Retinal pigment epithelial cell (primary cell): Measurements from ENCODE around the gene COQ3.
A peak's percentile ranks its signal among the peaks of the same experiment; 100 is the strongest.

ENCODE experiments used
- DNase-seq: peaks from one replicate; pipeline ENCODE4 v3.0.0-alpha.2; 2010; ENCODE audit warnings: low read depth
- H3K4me3 ChIP-seq: 2 replicates; pipeline ENCODE4 v1.5.1; 2011; ENCODE audit warnings: mild to moderate bottlenecking, low read length, control low read depth, moderate library complexity
- TF ChIP-seq, protein P1 (sequence below): conservative IDR thresholded peaks from 2 replicates; pipeline ENCODE4 v1.5.1; 2011; ENCODE audit warnings: low read depth, low read length, control low read depth, inconsistent platforms

Gene COQ3

DNA sequence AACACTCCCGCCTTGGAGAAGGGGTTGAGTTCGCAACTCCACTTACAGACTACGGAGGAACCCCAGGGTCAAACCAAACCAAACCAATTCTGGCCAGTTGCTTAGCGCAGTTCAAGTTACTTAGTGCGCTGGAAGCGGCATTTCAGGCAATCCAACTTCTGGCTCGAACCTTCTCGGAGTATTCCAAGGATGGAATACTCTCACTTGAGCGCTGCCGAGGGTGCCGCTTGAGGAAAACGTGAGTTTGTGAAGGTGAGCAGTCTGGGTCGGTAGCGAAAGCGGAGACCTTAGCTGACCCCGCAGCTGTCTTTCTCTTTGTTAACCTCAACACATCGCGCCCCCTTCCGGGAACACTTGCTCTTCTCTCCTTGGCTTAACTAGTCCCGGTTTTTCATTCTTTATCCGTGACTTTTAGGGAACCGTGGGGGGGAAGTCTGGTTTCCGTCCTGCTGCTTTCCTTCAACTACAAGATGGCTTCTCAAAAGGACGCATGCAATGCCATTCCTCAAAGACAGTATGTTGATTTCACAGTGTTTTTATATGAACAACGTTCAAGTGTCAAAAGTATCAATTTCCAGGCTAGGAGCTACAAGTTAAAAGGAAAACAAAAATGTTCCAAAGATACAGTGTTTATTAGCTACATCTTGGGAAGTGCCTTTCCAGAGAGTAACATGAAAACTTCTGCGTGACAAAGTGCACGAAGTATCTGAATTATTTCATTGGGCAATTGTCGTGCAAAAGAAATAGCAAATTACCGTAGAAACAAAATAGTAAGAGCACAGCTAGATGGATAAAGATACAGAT lies 31.9 kb upstream of the COQ3 start:
- peak overlapping the region; percentile 99 for H3K4me3 ChIP-seq
- DNase-seq = peak; percentile 39
- TF ChIP-seq, protein P1, sequence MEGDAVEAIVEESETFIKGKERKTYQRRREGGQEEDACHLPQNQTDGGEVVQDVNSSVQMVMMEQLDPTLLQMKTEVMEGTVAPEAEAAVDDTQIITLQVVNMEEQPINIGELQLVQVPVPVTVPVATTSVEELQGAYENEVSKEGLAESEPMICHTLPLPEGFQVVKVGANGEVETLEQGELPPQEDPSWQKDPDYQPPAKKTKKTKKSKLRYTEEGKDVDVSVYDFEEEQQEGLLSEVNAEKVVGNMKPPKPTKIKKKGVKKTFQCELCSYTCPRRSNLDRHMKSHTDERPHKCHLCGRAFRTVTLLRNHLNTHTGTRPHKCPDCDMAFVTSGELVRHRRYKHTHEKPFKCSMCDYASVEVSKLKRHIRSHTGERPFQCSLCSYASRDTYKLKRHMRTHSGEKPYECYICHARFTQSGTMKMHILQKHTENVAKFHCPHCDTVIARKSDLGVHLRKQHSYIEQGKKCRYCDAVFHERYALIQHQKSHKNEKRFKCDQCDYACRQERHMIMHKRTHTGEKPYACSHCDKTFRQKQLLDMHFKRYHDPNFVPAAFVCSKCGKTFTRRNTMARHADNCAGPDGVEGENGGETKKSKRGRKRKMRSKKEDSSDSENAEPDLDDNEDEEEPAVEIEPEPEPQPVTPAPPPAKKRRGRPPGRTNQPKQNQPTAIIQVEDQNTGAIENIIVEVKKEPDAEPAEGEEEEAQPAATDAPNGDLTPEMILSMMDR = peak; percentile 49

DNA sequence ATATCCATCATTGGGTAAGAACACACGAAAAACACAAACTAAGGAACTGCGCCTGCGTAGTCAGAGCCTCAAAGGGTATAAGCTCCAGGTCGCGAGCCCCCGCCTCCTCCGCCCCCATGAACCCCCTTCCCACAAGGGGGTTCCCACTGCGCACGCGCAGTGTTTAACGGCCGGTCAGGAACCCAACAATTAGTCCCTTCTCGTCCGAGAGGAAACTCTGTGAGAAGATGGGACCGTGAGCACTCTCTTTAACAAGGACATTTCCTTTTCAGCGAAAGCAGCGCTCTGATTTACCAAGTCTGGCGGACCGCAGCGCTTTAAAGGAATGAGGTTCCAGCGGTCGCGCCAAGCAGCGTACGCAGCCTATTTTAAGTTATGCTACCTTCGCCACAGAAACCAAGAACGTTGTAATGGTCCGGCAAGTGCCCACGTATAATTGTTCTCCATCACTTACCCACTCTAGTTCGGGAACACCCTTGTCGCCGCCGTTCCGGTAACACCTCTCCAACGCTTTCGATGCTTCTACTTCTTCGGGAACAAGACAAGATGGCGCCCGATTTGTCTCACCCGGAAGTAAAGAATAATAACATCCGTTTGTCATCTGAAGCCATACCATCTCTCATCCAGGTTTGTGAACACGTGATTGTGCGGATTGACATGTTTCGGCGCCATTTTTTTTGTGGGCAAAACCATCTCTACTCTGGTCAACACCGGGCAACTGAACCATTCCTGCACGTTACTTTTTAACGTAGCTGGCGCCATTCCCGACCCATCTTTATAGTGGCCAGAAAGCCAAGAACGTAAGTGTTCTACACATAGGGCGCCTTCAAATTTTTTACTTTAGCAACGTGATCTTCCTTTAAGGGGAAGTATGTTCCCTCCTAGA lies 31.0 kb upstream of the COQ3 start, which contains the start of gene PNISR:
PNISR (minus strand) TSS at position 548 of the 886 bp plus-strand sequence. CDS start 10,649 bp downstream, outside the sequence.
- DNase-seq = peak; percentile 98
- TF ChIP-seq, protein P1 = no peak
- peak within 1 kb of the TSS; percentile 99 for H3K4me3 ChIP-seq

DNA sequence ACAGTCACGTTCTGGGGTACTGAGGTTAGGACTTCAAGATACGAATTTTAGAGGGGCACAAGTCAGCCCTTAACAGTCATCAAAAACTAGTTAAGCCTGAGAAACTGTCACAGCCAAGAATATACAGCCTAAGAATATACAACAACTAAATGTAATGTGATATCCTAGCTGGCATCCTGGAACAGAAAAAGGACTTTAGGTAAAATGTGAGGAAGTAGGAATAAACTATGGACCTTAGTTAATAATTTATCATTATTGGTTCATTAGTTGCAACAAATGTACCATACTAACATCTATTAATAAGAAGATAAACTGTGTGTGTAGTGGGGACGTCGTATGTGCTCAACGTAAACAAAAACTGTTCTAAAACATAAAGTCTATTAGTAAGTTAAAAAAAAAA lies 30.0 kb upstream of the COQ3 start:
- TF ChIP-seq, protein P1 = no peak
- peak overlapping the region; percentile 99 for H3K4me3 ChIP-seq
- no peak for DNase-seq

DNA sequence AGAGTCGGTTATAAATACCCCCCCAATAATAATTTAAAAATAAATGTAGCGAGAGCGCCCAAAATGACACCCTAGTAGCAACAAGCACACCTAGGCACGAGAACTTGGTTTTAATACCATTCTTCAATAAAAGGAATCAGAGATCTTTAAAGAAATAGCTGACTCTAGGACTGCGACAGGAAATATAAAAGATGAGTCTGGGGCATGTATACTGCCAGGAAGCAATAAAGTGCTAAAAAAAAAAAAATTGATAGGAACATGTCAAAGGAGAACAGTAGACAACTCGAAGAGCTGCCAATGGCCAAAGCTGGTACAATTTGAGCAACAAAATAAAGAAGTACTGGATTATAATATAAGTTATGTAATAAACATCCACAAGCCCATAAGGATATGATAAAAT lies 28.9 kb upstream of the COQ3 start:
- TF ChIP-seq, protein P1 = no peak
- H3K4me3 ChIP-seq = no peak overlapping the region
- no peak for DNase-seq

DNA sequence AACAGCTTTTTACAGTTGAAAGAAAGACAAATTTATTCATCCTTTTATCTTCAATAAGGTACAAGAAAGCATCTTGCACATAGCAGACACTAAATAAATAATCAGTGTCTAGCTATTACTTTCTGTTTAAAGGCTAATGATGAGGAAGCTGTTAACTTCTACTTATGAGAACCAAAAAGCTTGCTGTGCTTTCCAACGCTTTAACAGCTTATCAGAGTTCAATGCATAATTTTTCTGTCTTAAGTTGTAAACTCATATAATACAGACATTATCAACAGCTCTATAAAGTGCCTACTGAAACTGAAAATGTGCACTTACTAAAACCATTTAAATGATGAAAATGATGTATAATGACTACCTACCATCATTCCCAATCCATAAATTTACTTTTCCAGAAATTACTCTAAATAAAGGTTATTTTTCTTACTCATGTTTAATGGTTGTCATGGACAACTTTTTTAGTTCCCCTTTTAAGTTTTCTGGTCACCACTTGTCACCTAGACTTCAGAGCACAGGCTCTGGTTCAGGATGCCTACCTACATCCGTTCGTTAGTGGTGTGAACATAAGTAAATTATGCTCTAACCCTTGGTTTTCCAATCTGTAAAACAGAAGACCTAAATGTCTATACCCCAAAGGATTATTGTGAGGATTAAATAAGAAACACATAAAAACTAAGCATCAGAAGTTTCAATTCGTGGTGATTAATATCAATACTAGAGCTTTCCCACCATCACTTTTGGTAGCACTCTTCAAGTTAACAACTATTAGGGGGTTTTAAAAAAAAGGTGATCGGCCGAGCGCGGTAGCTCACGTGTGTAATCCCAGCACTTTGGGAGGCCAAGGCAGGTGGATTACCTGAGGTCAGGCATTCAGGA lies 23.1 kb upstream of the COQ3 start:
- H3K4me3 ChIP-seq = no peak overlapping the region
- no peak for DNase-seq
- TF ChIP-seq, protein P1 = no peak

DNA sequence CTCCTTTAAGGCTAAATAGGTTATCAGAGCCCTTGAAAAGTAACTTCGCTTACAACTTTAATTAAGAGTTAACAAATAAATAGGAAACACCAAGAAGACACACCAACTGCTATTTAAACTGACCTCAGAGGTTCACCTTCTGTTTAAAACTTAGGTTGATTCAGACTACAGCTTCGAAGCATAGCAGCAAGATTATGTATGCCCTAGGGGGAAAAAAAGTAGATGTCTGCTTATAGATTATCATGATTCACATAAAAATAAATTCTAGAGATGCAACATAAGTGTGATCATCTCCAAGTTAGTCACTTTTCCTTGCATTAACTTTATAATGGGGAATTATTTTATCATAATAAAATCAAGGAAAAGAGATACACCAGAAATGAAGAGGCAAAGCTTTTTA lies 22.2 kb upstream of the COQ3 start:
- TF ChIP-seq, protein P1 = no peak
- no peak for DNase-seq
- H3K4me3 ChIP-seq = no peak overlapping the region
